GM23338 (cell line): ENCODE data around the gene CNIH1. TPM values are rescaled to one million over a fixed set of nuclear protein-coding genes. Genes with fewer than 3 reads are reported as not detected.

Experiments
- ATAC-seq: fragments of 200-7000 bp; cut with Tn5 transposase; 3 replicates; pipeline ENCODE4 v1.9.1; 2020
- DNase-seq: peaks from one replicate; pipeline ENCODE4 v3.0.0-alpha.2; 2015; ENCODE audit warnings: low spot score
- H2AFZ ChIP-seq: fragments of 200-600 bp; sonication (generic); 2 replicates; pipeline ENCODE4 v1.8.0; 2016; ENCODE audit warnings: antibody characterized with exemption, mild to moderate bottlenecking, moderate library complexity
- H3F3A ChIP-seq: fragments of 200-600 bp; sonication (generic); replicated peaks from 2 replicates; pipeline ENCODE4 v1.8.0; 2017; ENCODE audit warnings: antibody characterized with exemption, mixed run types, low read depth
- H3K27ac ChIP-seq: fragments of 200-600 bp; sonication (generic); 2 replicates; pipeline ENCODE4 v1.6.1; 2016; ENCODE audit warnings: low read depth
- H3K27me3 ChIP-seq: fragments of 200-600 bp; sonication (generic); 2 replicates; pipeline ENCODE4 v1.8.0; 2016; ENCODE audit warnings: mild to moderate bottlenecking, mixed run types, moderate library complexity; ENCODE audit not compliant: insufficient read depth
- H3K36me3 ChIP-seq: fragments of 200-600 bp; sonication (generic); 2 replicates; pipeline ENCODE4 v1.8.0; 2016; ENCODE audit warnings: mild to moderate bottlenecking; ENCODE audit not compliant: insufficient read depth
- H3K4me1 ChIP-seq: fragments of 200-600 bp; sonication (generic); 2 replicates; pipeline ENCODE4 v1.8.0; 2016; ENCODE audit warnings: mild to moderate bottlenecking, moderate library complexity; ENCODE audit not compliant: insufficient read depth
- H3K4me2 ChIP-seq: fragments of 200-600 bp; sonication (generic); 2 replicates; pipeline ENCODE4 v1.7.1; 2017; ENCODE audit warnings: mixed run types
- H3K4me3 ChIP-seq: fragments of 200-600 bp; sonication (generic); 2 replicates; pipeline ENCODE4 v1.6.1; 2016; ENCODE audit warnings: mixed run types
- H3K79me2 ChIP-seq: fragments of 200-600 bp; sonication (generic); replicated peaks from 2 replicates; pipeline ENCODE4 v1.8.0; 2017; ENCODE audit warnings: mild to moderate bottlenecking; ENCODE audit not compliant: insufficient read depth
- H3K9me2 ChIP-seq: fragments of 200-600 bp; sonication (generic); 2 replicates; pipeline ENCODE4 v1.8.0; 2017; ENCODE audit not compliant: insufficient read depth
- H4K20me1 ChIP-seq: fragments of 200-600 bp; sonication (generic); replicated peaks from 2 replicates; pipeline ENCODE4 v1.8.0; 2017; ENCODE audit warnings: mild to moderate bottlenecking; ENCODE audit not compliant: insufficient read depth
- H3K27ac Mint-ChIP-seq: 2 replicates; pipeline ENCODE4 v1.8.0; 2020; ENCODE audit warnings: inconsistent platforms, mild to moderate bottlenecking, moderate library complexity, mixed read lengths
- H3K27me3 Mint-ChIP-seq: 3 replicates; pipeline ENCODE4 v1.8.0; 2022; ENCODE audit warnings: low read depth, mild to moderate bottlenecking, moderate library complexity, mixed read lengths, inconsistent platforms; ENCODE audit not compliant: insufficient read depth, poor library complexity
- H3K36me3 Mint-ChIP-seq: 3 replicates; pipeline ENCODE4 v1.8.0; 2021; ENCODE audit warnings: low read depth, mild to moderate bottlenecking, inconsistent platforms, moderate library complexity, mixed read lengths
- H3K4me1 Mint-ChIP-seq: 3 replicates; pipeline ENCODE4 v1.8.0; 2020; ENCODE audit warnings: mild to moderate bottlenecking, inconsistent platforms, mixed read lengths
- H3K4me3 Mint-ChIP-seq: 3 replicates; pipeline ENCODE4 v1.8.0; 2021; ENCODE audit warnings: moderate library complexity, mild to moderate bottlenecking, inconsistent platforms, mixed read lengths
- H3K9me3 Mint-ChIP-seq: 3 replicates; pipeline ENCODE4 v1.8.0; 2020; ENCODE audit warnings: moderate library complexity, mild to moderate bottlenecking, inconsistent platforms, mixed read lengths
- CREB1 ChIP-seq: fragments of 250-450 bp; sonication (Bioruptor Pico); IDR thresholded peaks from 2 replicates; pipeline ENCODE4 v1.5.0; 2020; ENCODE audit warnings: low read depth, mild to moderate bottlenecking, moderate library complexity
- EZH2 ChIP-seq: fragments of 200-600 bp; sonication (generic); IDR thresholded peaks from one replicate; pipeline ENCODE4 v1.8.0; 2017; ENCODE audit warnings: antibody characterized with exemption, mild to moderate bottlenecking, low read depth; ENCODE audit not compliant: unreplicated experiment
- EZH2phosphoT487 ChIP-seq: fragments of 200-600 bp; sonication (generic); IDR thresholded peaks from one replicate; pipeline ENCODE4 v1.8.1; 2018; ENCODE audit warnings: antibody characterized with exemption; ENCODE audit not compliant: unreplicated experiment
- JUNB ChIP-seq: IDR thresholded peaks from one replicate; pipeline ENCODE4 v1.6.1; 2016; ENCODE audit warnings: antibody characterized with exemption; ENCODE audit not compliant: unreplicated experiment
- NANOG ChIP-seq: IDR thresholded peaks from 2 replicates; pipeline ENCODE4 v1.6.1; 2016; ENCODE audit warnings: antibody characterized with exemption, borderline replicate concordance
- POLR2AphosphoS5 ChIP-seq: IDR thresholded peaks from 2 replicates; pipeline ENCODE4 v1.6.1; 2016; ENCODE audit warnings: antibody characterized with exemption, low read depth
- STAT1 ChIP-seq: IDR thresholded peaks from one replicate; pipeline ENCODE4 v1.6.1; 2016; ENCODE audit warnings: antibody characterized with exemption; ENCODE audit not compliant: unreplicated experiment
- ZNF114 ChIP-seq: fragments of 250-450 bp; sonication (Bioruptor Pico); IDR thresholded peaks from 2 replicates; pipeline ENCODE4 v1.5.0; 2020; ENCODE audit warnings: mild to moderate bottlenecking, moderate library complexity
- ZNF331 ChIP-seq: fragments of 250-450 bp; sonication (Bioruptor Pico); IDR thresholded peaks from 2 replicates; pipeline ENCODE4 v1.5.0; 2020; ENCODE audit warnings: low read depth, mild to moderate bottlenecking, moderate library complexity
- polyA plus RNA-seq: library from polyadenylated mRNA; unstranded; fragments of >200 nt; fragmentation: Nextera tagmentation; extraction: Ambion mirVana; gene quantifications from 2 replicates; pipeline ENCODE4 v1.2.1, GENCODE V29; 2016
- total RNA-seq: library from RNA; depleted of rRNA; stranded (reverse); fragments of >200 nt; shearing (Covaris generic); gene quantifications from 2 replicates; pipeline ENCODE4 v1.2.3, GENCODE V29; 2014
- TF ChIP-seq, protein P1 (sequence below): IDR thresholded peaks from one replicate; pipeline ENCODE4 v1.6.1; 2018; ENCODE audit warnings: antibody characterized with exemption; ENCODE audit not compliant: unreplicated experiment
- TF ChIP-seq, protein P2 (sequence below): IDR thresholded peaks from 2 replicates; pipeline ENCODE4 v1.6.1; 2016; ENCODE audit warnings: antibody characterized with exemption
- TF ChIP-seq, protein P3 (sequence below), 2 experiments: fragments of 200-600 bp in 1 of 2; sonication (generic) in 1 of 2; conservative IDR thresholded peaks; 2 replicates each; pipeline versions ENCODE4 v1.5.1 to v1.6.1; 2016 to 2017; ENCODE audit warnings: antibody characterized with exemption in 2 of 2, low read depth in 2 of 2, mild to moderate bottlenecking in 2 of 2, moderate library complexity in 1 of 2
- TF ChIP-seq, protein P4 (sequence below): fragments of 250-450 bp; sonication (Bioruptor Pico); IDR thresholded peaks from 2 replicates; pipeline ENCODE4 v1.5.0; 2020; ENCODE audit warnings: mild to moderate bottlenecking, moderate library complexity

CNIH1 gene
- total and polyA plus RNA-seq, 2 experiments from 2014 or later: 135 to 172 TPM

DNA sequence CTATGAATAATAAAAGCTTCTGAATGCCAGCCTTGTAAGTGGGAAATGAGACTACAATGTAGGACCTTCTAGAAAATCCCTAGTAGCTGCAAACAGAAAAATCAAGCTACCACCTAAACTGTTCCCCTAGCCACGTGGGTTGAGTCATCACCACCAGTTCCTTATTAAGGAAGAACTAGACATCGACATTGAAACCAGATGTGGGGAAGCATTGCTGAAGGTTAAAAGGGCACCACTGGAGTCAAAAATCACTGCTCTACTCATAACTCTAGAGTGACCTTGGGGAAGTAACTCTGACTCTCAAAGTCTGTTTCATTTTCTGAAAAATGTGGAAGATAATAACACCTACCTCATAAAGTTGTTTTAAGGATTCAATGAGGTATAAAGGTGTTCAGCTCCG, 9.4 kb upstream of the CNIH1 start:
- no peak overlapping the region for H3K4me3 ChIP-seq
- ATAC-seq: no peak
- H3K4me1 ChIP-seq: no peaks in the 10 kb centered on the region
- Mint-ChIP-seq H3K4me1 (peaks cover 2% of the 10 kb centered on the region; the same call in 2 of the 3 replicates), H3K4me3 (no peak overlapping the region), H3K36me3 (no peaks in the 10 kb centered on the region), H3K27me3 (no peaks in the 10 kb centered on the region), H3K27ac (no peak overlapping the region), H3K9me3 (no peaks in the 10 kb centered on the region)
- H3K27ac ChIP-seq: no peak overlapping the region
- no peaks in the 10 kb centered on the region for H3K79me2 ChIP-seq
- H3F3A ChIP-seq: no peaks in the 10 kb centered on the region
- no peaks in the 10 kb centered on the region for H3K27me3 ChIP-seq
- no peaks in the 10 kb centered on the region for H4K20me1 ChIP-seq
- no peak for TF ChIP-seq EZH2phosphoT487
- no peak for TF ChIP-seq ZNF114 (CRISPR knock-in tag)
- no peak for TF ChIP-seq JUNB
- TF ChIP-seq STAT1: no peak
- no peak for TF ChIP-seq NANOG
- TF ChIP-seq EZH2: no peak
- no peak for TF ChIP-seq CREB1 (CRISPR knock-in tag)
- TF ChIP-seq, protein P1, sequence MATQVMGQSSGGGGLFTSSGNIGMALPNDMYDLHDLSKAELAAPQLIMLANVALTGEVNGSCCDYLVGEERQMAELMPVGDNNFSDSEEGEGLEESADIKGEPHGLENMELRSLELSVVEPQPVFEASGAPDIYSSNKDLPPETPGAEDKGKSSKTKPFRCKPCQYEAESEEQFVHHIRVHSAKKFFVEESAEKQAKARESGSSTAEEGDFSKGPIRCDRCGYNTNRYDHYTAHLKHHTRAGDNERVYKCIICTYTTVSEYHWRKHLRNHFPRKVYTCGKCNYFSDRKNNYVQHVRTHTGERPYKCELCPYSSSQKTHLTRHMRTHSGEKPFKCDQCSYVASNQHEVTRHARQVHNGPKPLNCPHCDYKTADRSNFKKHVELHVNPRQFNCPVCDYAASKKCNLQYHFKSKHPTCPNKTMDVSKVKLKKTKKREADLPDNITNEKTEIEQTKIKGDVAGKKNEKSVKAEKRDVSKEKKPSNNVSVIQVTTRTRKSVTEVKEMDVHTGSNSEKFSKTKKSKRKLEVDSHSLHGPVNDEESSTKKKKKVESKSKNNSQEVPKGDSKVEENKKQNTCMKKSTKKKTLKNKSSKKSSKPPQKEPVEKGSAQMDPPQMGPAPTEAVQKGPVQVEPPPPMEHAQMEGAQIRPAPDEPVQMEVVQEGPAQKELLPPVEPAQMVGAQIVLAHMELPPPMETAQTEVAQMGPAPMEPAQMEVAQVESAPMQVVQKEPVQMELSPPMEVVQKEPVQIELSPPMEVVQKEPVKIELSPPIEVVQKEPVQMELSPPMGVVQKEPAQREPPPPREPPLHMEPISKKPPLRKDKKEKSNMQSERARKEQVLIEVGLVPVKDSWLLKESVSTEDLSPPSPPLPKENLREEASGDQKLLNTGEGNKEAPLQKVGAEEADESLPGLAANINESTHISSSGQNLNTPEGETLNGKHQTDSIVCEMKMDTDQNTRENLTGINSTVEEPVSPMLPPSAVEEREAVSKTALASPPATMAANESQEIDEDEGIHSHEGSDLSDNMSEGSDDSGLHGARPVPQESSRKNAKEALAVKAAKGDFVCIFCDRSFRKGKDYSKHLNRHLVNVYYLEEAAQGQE: no peak
- TF ChIP-seq, protein P2, sequence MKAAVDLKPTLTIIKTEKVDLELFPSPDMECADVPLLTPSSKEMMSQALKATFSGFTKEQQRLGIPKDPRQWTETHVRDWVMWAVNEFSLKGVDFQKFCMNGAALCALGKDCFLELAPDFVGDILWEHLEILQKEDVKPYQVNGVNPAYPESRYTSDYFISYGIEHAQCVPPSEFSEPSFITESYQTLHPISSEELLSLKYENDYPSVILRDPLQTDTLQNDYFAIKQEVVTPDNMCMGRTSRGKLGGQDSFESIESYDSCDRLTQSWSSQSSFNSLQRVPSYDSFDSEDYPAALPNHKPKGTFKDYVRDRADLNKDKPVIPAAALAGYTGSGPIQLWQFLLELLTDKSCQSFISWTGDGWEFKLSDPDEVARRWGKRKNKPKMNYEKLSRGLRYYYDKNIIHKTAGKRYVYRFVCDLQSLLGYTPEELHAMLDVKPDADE: no peak
- TF ChIP-seq, protein P3, sequence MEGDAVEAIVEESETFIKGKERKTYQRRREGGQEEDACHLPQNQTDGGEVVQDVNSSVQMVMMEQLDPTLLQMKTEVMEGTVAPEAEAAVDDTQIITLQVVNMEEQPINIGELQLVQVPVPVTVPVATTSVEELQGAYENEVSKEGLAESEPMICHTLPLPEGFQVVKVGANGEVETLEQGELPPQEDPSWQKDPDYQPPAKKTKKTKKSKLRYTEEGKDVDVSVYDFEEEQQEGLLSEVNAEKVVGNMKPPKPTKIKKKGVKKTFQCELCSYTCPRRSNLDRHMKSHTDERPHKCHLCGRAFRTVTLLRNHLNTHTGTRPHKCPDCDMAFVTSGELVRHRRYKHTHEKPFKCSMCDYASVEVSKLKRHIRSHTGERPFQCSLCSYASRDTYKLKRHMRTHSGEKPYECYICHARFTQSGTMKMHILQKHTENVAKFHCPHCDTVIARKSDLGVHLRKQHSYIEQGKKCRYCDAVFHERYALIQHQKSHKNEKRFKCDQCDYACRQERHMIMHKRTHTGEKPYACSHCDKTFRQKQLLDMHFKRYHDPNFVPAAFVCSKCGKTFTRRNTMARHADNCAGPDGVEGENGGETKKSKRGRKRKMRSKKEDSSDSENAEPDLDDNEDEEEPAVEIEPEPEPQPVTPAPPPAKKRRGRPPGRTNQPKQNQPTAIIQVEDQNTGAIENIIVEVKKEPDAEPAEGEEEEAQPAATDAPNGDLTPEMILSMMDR (conservative IDR thresholded peaks at IDR 0.05; ENCODE audit: low read depth in 2 of 2): no peak
- TF ChIP-seq, protein P4, sequence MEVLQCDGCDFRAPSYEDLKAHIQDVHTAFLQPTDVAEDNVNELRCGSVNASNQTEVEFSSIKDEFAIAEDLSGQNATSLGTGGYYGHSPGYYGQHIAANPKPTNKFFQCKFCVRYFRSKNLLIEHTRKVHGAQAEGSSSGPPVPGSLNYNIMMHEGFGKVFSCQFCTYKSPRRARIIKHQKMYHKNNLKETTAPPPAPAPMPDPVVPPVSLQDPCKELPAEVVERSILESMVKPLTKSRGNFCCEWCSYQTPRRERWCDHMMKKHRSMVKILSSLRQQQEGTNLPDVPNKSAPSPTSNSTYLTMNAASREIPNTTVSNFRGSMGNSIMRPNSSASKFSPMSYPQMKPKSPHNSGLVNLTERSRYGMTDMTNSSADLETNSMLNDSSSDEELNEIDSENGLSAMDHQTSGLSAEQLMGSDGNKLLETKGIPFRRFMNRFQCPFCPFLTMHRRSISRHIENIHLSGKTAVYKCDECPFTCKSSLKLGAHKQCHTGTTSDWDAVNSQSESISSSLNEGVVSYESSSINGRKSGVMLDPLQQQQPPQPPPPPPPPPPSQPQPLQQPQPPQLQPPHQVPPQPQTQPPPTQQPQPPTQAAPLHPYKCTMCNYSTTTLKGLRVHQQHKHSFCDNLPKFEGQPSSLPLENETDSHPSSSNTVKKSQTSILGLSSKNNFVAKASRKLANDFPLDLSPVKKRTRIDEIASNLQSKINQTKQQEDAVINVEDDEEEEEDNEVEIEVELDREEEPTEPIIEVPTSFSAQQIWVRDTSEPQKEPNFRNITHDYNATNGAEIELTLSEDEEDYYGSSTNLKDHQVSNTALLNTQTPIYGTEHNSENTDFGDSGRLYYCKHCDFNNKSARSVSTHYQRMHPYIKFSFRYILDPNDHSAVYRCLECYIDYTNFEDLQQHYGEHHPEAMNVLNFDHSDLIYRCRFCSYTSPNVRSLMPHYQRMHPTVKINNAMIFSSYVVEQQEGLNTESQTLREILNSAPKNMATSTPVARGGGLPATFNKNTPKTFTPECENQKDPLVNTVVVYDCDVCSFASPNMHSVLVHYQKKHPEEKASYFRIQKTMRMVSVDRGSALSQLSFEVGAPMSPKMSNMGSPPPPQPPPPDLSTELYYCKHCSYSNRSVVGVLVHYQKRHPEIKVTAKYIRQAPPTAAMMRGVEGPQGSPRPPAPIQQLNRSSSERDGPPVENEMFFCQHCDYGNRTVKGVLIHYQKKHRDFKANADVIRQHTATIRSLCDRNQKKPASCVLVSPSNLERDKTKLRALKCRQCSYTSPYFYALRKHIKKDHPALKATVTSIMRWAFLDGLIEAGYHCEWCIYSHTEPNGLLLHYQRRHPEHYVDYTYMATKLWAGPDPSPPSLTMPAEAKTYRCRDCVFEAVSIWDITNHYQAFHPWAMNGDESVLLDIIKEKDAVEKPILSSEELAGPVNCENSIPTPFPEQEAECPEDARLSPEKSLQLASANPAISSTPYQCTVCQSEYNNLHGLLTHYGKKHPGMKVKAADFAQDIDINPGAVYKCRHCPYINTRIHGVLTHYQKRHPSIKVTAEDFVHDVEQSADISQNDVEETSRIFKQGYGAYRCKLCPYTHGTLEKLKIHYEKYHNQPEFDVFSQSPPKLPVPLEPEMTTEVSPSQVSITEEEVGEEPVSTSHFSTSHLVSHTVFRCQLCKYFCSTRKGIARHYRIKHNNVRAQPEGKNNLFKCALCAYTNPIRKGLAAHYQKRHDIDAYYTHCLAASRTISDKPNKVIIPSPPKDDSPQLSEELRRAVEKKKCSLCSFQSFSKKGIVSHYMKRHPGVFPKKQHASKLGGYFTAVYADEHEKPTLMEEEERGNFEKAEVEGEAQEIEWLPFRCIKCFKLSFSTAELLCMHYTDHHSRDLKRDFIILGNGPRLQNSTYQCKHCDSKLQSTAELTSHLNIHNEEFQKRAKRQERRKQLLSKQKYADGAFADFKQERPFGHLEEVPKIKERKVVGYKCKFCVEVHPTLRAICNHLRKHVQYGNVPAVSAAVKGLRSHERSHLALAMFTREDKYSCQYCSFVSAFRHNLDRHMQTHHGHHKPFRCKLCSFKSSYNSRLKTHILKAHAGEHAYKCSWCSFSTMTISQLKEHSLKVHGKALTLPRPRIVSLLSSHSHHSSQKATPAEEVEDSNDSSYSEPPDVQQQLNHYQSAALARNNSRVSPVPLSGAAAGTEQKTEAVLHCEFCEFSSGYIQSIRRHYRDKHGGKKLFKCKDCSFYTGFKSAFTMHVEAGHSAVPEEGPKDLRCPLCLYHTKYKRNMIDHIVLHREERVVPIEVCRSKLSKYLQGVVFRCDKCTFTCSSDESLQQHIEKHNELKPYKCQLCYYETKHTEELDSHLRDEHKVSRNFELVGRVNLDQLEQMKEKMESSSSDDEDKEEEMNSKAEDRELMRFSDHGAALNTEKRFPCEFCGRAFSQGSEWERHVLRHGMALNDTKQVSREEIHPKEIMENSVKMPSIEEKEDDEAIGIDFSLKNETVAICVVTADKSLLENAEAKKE (CRISPR knock-in tag): no peak
- no peak for TF ChIP-seq ZNF331 (CRISPR knock-in tag)
- no peak for TF ChIP-seq POLR2AphosphoS5
- peak overlapping the region; percentile 86; the same call in 1 of the 2 replicates for H2AFZ ChIP-seq
- no peak for DNase-seq
- H3K36me3 ChIP-seq: no peaks in the 10 kb centered on the region
- 0 out of 2 replicates have a peak, but pooled peaks cover 6% of the 10 kb centered on the region for H3K9me2 ChIP-seq
- H3K4me2 ChIP-seq: no peak overlapping the region
